ENCODE results near the gene ACTN1.

The ACTN1 gene

DNA sequence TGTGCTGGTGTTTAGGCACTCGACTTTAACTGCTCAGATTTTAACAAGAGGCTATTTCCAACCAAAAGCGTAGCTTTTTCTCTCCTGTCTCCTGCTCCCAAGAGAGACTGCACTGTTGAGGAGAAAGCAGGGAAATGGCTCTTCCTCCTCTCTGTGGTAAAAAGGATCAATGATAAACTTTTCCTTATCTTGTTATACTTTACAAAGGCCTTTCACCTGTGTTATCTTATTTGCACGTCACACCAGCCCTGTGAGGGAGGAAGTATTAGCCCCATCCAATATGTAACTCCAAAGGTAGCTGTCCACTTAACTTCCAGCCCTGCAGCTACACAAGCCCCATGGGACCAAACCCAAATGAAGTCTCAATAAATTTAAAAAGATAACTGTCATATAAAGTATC, 153.4 kb downstream of the ACTN1 start:
- Histone ChIP-seq H3K4me3 (ENCODE audit: low read depth, low read length) (no peak overlapping the region), H3K27ac (ENCODE audit: extremely low read depth, low read depth, low read length) (no peak overlapping the region), H3K9me3 (ENCODE audit: control insufficient read depth, insufficient read depth, low read depth, low read length) (no peaks in the 10 kb centered on the region), H3K4me1 (ENCODE audit: control insufficient read depth, insufficient read depth, low read length) (no peaks in the 10 kb centered on the region), H3K36me3 (ENCODE audit: control insufficient read depth in 2 of 2, insufficient read depth in 1 of 2, low read length in 2 of 2) (no peaks in the 10 kb centered on the region)
- POLR2A ChIA-PET = interaction anchor here (0.5 kb wide), 1 partner anchor 33 kb away, joined by 4 read pairs; the partner anchor contains the start of gene ZFP36L1
- TF ChIP-seq ZNF629 (tag by site-specific recombination; IDR thresholded peaks at IDR 0.05) = no peak
- TF ChIP-seq ZNF658 (tag by site-specific recombination; IDR thresholded peaks at IDR 0.05) = no peak
- TF ChIP-seq ZSCAN30 (tag by site-specific recombination; IDR thresholded peaks at IDR 0.05) = no peak
- no peak for TF ChIP-seq ZNF530 (tag by site-specific recombination; IDR thresholded peaks at IDR 0.05; ENCODE audit: low read depth)
- TF ChIP-seq ZBTB48 (tag by site-specific recombination; IDR thresholded peaks at IDR 0.05) = no peak
- no peak for TF ChIP-seq ZNF677 (tag by site-specific recombination; IDR thresholded peaks at IDR 0.05)
- TF ChIP-seq ZSCAN16 (tag by site-specific recombination; IDR thresholded peaks at IDR 0.05) = no peak
- TF ChIP-seq, protein P1, sequence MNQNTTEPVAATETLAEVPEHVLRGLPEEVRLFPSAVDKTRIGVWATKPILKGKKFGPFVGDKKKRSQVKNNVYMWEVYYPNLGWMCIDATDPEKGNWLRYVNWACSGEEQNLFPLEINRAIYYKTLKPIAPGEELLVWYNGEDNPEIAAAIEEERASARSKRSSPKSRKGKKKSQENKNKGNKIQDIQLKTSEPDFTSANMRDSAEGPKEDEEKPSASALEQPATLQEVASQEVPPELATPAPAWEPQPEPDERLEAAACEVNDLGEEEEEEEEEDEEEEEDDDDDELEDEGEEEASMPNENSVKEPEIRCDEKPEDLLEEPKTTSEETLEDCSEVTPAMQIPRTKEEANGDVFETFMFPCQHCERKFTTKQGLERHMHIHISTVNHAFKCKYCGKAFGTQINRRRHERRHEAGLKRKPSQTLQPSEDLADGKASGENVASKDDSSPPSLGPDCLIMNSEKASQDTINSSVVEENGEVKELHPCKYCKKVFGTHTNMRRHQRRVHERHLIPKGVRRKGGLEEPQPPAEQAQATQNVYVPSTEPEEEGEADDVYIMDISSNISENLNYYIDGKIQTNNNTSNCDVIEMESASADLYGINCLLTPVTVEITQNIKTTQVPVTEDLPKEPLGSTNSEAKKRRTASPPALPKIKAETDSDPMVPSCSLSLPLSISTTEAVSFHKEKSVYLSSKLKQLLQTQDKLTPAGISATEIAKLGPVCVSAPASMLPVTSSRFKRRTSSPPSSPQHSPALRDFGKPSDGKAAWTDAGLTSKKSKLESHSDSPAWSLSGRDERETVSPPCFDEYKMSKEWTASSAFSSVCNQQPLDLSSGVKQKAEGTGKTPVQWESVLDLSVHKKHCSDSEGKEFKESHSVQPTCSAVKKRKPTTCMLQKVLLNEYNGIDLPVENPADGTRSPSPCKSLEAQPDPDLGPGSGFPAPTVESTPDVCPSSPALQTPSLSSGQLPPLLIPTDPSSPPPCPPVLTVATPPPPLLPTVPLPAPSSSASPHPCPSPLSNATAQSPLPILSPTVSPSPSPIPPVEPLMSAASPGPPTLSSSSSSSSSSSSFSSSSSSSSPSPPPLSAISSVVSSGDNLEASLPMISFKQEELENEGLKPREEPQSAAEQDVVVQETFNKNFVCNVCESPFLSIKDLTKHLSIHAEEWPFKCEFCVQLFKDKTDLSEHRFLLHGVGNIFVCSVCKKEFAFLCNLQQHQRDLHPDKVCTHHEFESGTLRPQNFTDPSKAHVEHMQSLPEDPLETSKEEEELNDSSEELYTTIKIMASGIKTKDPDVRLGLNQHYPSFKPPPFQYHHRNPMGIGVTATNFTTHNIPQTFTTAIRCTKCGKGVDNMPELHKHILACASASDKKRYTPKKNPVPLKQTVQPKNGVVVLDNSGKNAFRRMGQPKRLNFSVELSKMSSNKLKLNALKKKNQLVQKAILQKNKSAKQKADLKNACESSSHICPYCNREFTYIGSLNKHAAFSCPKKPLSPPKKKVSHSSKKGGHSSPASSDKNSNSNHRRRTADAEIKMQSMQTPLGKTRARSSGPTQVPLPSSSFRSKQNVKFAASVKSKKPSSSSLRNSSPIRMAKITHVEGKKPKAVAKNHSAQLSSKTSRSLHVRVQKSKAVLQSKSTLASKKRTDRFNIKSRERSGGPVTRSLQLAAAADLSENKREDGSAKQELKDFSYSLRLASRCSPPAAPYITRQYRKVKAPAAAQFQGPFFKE (tag by site-specific recombination; IDR thresholded peaks at IDR 0.05; ENCODE audit: borderline replicate concordance) = no peak
- TF ChIP-seq ZNF175 (tag by site-specific recombination; IDR thresholded peaks at IDR 0.05) = no peak
- no peak for TF ChIP-seq GLIS2 (tag by site-specific recombination; IDR thresholded peaks at IDR 0.05)
- TF ChIP-seq OSR2 (tag by site-specific recombination; IDR thresholded peaks at IDR 0.05) = no peak
- TF ChIP-seq ZNF837 (tag by site-specific recombination; IDR thresholded peaks at IDR 0.05) = no peak
- TF ChIP-seq, protein P2, sequence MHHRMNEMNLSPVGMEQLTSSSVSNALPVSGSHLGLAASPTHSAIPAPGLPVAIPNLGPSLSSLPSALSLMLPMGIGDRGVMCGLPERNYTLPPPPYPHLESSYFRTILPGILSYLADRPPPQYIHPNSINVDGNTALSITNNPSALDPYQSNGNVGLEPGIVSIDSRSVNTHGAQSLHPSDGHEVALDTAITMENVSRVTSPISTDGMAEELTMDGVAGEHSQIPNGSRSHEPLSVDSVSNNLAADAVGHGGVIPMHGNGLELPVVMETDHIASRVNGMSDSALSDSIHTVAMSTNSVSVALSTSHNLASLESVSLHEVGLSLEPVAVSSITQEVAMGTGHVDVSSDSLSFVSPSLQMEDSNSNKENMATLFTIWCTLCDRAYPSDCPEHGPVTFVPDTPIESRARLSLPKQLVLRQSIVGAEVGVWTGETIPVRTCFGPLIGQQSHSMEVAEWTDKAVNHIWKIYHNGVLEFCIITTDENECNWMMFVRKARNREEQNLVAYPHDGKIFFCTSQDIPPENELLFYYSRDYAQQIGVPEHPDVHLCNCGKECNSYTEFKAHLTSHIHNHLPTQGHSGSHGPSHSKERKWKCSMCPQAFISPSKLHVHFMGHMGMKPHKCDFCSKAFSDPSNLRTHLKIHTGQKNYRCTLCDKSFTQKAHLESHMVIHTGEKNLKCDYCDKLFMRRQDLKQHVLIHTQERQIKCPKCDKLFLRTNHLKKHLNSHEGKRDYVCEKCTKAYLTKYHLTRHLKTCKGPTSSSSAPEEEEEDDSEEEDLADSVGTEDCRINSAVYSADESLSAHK (tag by site-specific recombination; IDR thresholded peaks at IDR 0.05) = no peak
- CTCF ChIA-PET = interaction anchor here (0.5 to 8.3 kb wide), 16 partner anchors 8 to 1404 kb away, joined by 3 to 45 read pairs (median 4); no protein-coding TSS in a partner anchor

DNA sequence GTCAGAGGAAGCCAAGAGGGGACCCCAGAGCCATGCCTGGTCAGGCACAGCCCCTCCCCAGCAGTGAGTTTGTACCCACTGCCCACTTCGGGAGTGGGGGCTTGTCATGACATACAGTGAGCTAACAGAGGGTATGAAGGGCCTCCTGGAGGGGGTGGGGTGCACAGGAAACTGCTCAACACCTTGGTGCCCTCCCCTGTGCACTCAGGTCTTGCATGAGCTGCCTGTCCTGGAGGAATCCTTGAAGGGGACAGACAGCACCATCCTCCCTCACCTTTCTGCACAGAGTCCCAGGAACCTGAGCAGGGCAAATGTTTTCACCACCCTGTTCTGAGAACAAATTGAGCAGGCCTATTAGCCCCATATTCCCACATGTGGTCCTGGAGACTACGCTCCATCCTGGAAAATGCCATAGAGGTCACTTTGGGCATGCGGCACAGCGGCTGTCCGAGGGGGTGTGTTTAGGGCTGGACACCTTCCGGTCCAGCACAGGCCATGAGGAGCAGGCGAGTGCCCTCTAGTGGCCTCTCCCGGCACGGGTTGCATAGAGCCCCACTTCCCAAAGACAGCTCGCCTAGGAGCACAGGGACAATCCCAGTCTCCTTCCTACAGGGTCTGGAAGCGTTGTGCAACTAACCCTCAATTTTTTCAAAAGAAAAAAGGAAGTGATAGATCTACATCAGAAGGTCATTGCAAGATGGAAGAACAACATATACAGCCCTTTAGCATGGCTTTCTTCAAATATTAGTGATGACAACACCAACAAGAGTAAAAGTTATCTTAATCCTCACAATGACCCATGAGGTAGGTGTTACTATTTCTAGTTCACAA, 154.4 kb downstream of the ACTN1 start:
- peaks cover 2% of the 10 kb centered on the region; the same call in 1 of the 2 replicates for H3K4me1 ChIP-seq (ENCODE audit: control insufficient read depth, insufficient read depth, low read length)
- no peak overlapping the region; the same call in 1 of the 2 replicates for H3K27ac ChIP-seq (ENCODE audit: extremely low read depth, low read depth, low read length)
- no peaks in the 10 kb centered on the region for H3K9me3 ChIP-seq (ENCODE audit: control insufficient read depth, insufficient read depth, low read depth, low read length)
- no peaks in the 10 kb centered on the region for H3K36me3 ChIP-seq (ENCODE audit: control insufficient read depth in 2 of 2, insufficient read depth in 1 of 2, low read length in 2 of 2)
- no peak overlapping the region for H3K4me3 ChIP-seq (ENCODE audit: low read depth, low read length)
- ChIA-PET POLR2A (interaction anchor here (0.6 kb wide), 2 partner anchors 880 to 1293 kb away, joined by 5 to 6 read pairs; no protein-coding TSS in a partner anchor), CTCF (interaction anchor here (0.6 to 8.3 kb wide), 23 partner anchors 8 to 1403 kb away, joined by 3 to 45 read pairs (median 4); no protein-coding TSS in a partner anchor)
- TF ChIP-seq IKZF3 (tag by site-specific recombination; IDR thresholded peaks at IDR 0.05) (peak; percentile 85), ZNF155 (tag by site-specific recombination; IDR thresholded peaks at IDR 0.05) (no peak), ZNF660 (tag by site-specific recombination; IDR thresholded peaks at IDR 0.05) (peak; percentile 62; the same call in 1 of the 2 replicates), ZNF140 (tag by site-specific recombination; IDR thresholded peaks at IDR 0.05) (no peak), ZNF76 (tag by site-specific recombination; IDR thresholded peaks at IDR 0.05; ENCODE audit: borderline replicate concordance, low read depth) (no peak), ZNF24 (tag by site-specific recombination; IDR thresholded peaks at IDR 0.05) (no peak), ZBTB17 (tag by site-specific recombination; IDR thresholded peaks at IDR 0.05) (peak; percentile 33; the same call in 1 of the 2 replicates), ZNF2 (tag by site-specific recombination; IDR thresholded peaks at IDR 0.05) (peak; percentile 75; the same call in 1 of the 2 replicates), SP7 (tag by site-specific recombination; IDR thresholded peaks at IDR 0.05) (peak; percentile 37; the same call in 1 of the 2 replicates)
- TF ChIP-seq, protein P3, sequence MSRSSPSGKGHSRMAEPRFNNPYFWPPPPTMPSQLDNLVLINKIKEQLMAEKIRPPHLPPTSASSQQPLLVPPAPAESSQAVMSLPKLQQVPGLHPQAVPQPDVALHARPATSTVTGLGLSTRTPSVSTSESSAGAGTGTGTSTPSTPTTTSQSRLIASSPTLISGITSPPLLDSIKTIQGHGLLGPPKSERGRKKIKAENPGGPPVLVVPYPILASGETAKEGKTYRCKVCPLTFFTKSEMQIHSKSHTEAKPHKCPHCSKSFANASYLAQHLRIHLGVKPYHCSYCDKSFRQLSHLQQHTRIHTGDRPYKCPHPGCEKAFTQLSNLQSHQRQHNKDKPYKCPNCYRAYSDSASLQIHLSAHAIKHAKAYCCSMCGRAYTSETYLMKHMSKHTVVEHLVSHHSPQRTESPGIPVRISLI (tag by site-specific recombination; IDR thresholded peaks at IDR 0.05) = no peak
- TF ChIP-seq, protein P4, sequence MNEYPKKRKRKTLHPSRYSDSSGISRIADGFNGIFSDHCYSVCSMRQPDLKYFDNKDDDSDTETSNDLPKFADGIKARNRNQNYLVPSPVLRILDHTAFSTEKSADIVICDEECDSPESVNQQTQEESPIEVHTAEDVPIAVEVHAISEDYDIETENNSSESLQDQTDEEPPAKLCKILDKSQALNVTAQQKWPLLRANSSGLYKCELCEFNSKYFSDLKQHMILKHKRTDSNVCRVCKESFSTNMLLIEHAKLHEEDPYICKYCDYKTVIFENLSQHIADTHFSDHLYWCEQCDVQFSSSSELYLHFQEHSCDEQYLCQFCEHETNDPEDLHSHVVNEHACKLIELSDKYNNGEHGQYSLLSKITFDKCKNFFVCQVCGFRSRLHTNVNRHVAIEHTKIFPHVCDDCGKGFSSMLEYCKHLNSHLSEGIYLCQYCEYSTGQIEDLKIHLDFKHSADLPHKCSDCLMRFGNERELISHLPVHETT (tag by site-specific recombination; IDR thresholded peaks at IDR 0.05) = 0 out of 2 replicates have a peak, but pooled peaks have one; percentile 26
